Activated naive CD8-positive, alpha-beta T cell treated with anti-CD3 and anti-CD28 coated beads, Interleukin-2, amount 50 U/mL, for 24 hours (primary cell): ENCODE data around the gene SECTM1.

ENCODE experiments used
- ATAC-seq: fragments of 150-1000 bp; cut with Tn5 transposase; one replicate; pipeline ENCODE4 v1.10.0; 2021
- DNase-seq: peaks from one replicate; pipeline ENCODE4 v3.0.0; 2021
- H3K27ac Mint-ChIP-seq: one replicate; pipeline ENCODE4 v1.8.0; 2021; ENCODE audit warnings: mild to moderate bottlenecking, mixed read lengths
- H3K27me3 Mint-ChIP-seq: one replicate; pipeline ENCODE4 v1.8.0; 2021; ENCODE audit warnings: mixed read lengths
- H3K36me3 Mint-ChIP-seq: one replicate; pipeline ENCODE4 v1.8.0; 2021; ENCODE audit warnings: low read depth, mixed read lengths
- H3K4me1 Mint-ChIP-seq: one replicate; pipeline ENCODE4 v1.8.0; 2021; ENCODE audit warnings: mixed read lengths
- H3K4me3 Mint-ChIP-seq: one replicate; pipeline ENCODE4 v1.8.0; 2021; ENCODE audit warnings: mild to moderate bottlenecking, moderate library complexity, mixed read lengths
- H3K9me3 Mint-ChIP-seq: one replicate; pipeline ENCODE4 v1.8.0; 2021; ENCODE audit warnings: mixed read lengths

Gene SECTM1

GRCh38 chr17:82283208-82283749, 50.3 kb downstream of the SECTM1 start:
- DNase-seq (peak; percentile 72), ATAC-seq (peak; percentile 87)
- Mint-ChIP-seq H3K4me3 (peak overlapping the region; percentile 43), H3K9me3 (no peaks in the 10 kb centered on the region), H3K27me3 (no peaks in the 10 kb centered on the region), H3K4me1 (peaks cover 34% of the 10 kb centered on the region), H3K27ac (peak overlapping the region; percentile 11), H3K36me3 (no peaks in the 10 kb centered on the region)

GRCh38 chr17:82282239-82283207, 51.0 kb downstream of the SECTM1 start:
- no peaks in the 10 kb centered on the region for H3K9me3 Mint-ChIP-seq

DNA sequence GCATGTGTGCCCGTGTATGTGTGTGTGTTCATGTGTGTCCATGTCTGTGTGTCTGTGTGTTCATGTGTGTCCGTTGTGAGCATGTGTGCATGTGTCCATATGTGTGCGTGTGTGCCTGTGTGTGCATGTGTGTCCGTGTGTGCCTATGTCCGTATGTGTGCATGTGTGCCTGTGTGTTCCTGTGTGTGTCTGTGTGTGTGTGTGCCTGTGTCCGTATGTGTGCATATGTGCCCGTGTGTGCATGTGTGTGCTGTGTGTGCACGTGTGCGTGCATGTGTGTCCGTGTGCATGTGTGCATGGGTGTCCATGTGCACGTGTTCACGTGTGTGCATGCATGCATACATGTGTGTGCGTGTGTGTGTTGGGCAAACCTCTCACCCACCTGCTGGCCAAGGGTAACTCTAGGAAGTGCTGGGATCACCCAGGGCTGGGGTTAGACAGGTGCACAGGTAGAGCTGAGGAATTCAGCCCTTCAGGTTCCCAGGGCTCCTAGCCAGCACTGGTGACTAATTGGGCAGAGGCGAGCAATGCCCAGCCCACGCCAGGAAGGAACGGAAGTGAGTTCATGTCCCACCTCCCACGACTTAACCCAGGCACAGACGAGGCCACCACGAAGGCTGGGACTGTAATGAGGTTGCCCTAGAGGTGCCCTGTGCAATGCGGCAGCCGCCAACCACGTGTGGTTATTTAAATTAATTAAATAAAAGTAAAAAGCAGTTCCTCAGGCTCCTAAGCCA, 51.9 kb downstream of the SECTM1 start:
- Mint-ChIP-seq H3K4me1 (peaks cover 31% of the 10 kb centered on the region), H3K4me3 (no peak overlapping the region), H3K9me3 (no peaks in the 10 kb centered on the region), H3K27ac (peak overlapping the region; percentile 35), H3K36me3 (no peaks in the 10 kb centered on the region), H3K27me3 (no peaks in the 10 kb centered on the region)
- peak; percentile 85 for ATAC-seq
- DNase-seq, result peak; percentile 58

More at GRCh38 chr17:82282239-82283207, 51.0 kb downstream of the SECTM1 start:
- Mint-ChIP-seq H3K4me1 (peaks cover 31% of the 10 kb centered on the region), H3K27ac (peak overlapping the region; percentile 35), H3K27me3 (no peaks in the 10 kb centered on the region), H3K36me3 (no peaks in the 10 kb centered on the region), H3K4me3 (no peak overlapping the region)
- no peak for DNase-seq
- no peak for ATAC-seq

DNA sequence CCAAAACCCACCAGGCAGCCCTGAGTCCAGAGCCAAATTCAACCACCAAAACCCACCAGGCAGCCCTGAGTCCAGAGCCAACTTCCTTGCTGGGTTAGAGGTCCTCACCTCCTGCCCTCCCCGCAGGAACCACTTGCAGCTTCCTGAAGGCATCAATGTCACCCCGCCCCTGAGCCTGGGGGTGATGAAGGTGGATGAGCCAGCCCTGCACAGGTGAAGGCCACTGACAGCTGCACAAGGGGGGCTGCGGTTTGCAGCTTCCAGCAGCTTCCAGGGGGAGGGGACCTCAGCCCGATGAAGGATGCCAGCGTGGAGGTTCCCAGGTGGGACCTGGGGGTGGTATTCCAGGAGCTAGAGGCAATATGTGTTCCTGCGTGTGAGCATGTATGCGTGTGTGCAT, 52.5 kb downstream of the SECTM1 start:
- no peaks in the 10 kb centered on the region for H3K9me3 Mint-ChIP-seq
- H3K27ac Mint-ChIP-seq, result no peak overlapping the region
- H3K4me1 Mint-ChIP-seq, result peaks cover 31% of the 10 kb centered on the region
- no peak overlapping the region for H3K4me3 Mint-ChIP-seq
- H3K36me3 Mint-ChIP-seq, result no peaks in the 10 kb centered on the region
- DNase-seq, result no peak
- no peaks in the 10 kb centered on the region for H3K27me3 Mint-ChIP-seq
- no peak for ATAC-seq

DNA sequence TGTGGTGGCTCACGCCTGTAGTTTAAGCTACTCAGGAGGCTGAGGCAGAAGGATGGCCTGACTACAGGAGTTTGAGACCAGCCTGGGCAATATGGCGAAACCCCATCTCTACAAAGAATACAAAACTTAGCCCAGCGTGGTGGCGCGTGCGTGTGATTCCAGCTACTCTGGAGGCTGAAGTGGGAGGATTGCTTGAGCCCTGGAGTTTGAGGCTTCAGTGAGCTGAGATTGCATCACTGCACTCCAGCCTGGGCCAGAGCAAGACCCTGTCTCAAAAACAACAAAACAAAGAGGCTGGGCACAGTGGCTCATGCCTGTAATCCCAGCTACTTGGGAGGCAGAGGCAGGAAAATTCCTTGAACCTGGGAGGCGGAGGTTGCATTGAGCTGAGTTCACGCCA, 53.0 kb downstream of the SECTM1 start:
- no peak for DNase-seq
- Mint-ChIP-seq H3K4me3 (no peak overlapping the region), H3K27ac (no peak overlapping the region), H3K36me3 (no peaks in the 10 kb centered on the region), H3K4me1 (peaks cover 31% of the 10 kb centered on the region), H3K27me3 (no peaks in the 10 kb centered on the region), H3K9me3 (no peaks in the 10 kb centered on the region)
- no peak for ATAC-seq

- H3K9me3 Mint-ChIP-seq, result no peaks in the 10 kb centered on the region
- no peak overlapping the region for H3K4me3 Mint-ChIP-seq
- DNase-seq, result no peak
Observed at GRCh38 chr17:82278786-82279391, 54.7 kb downstream of the SECTM1 start.

GRCh38 chr17:82278308-82278707, 55.3 kb downstream of the SECTM1 start:
- no peak for ATAC-seq
- DNase-seq, result no peak
- Mint-ChIP-seq H3K4me1 (peaks cover 27% of the 10 kb centered on the region), H3K27me3 (no peaks in the 10 kb centered on the region), H3K9me3 (no peaks in the 10 kb centered on the region), H3K36me3 (no peaks in the 10 kb centered on the region), H3K27ac (no peak overlapping the region), H3K4me3 (no peak overlapping the region)

More at GRCh38 chr17:82278786-82279391, 54.7 kb downstream of the SECTM1 start:
- Mint-ChIP-seq H3K27me3 (no peaks in the 10 kb centered on the region), H3K4me1 (peaks cover 31% of the 10 kb centered on the region), H3K36me3 (no peaks in the 10 kb centered on the region), H3K27ac (no peak overlapping the region)
- no peak for ATAC-seq

- peaks cover 23% of the 10 kb centered on the region for H3K4me1 Mint-ChIP-seq
- ATAC-seq, result no peak
- H3K27ac Mint-ChIP-seq, result no peak overlapping the region
- no peak for DNase-seq
- H3K27me3 Mint-ChIP-seq, result no peaks in the 10 kb centered on the region
- H3K4me3 Mint-ChIP-seq, result no peak overlapping the region
- H3K36me3 Mint-ChIP-seq, result no peaks in the 10 kb centered on the region
- no peaks in the 10 kb centered on the region for H3K9me3 Mint-ChIP-seq
Observed at GRCh38 chr17:82277851-82278250, 55.7 kb downstream of the SECTM1 start.

- ATAC-seq, result no peak
- H3K4me1 Mint-ChIP-seq, result peaks cover 22% of the 10 kb centered on the region
- H3K4me3 Mint-ChIP-seq, result no peak overlapping the region
- no peaks in the 10 kb centered on the region for H3K27me3 Mint-ChIP-seq
- peaks cover 7% of the 10 kb centered on the region for H3K36me3 Mint-ChIP-seq
- no peaks in the 10 kb centered on the region for H3K9me3 Mint-ChIP-seq
- DNase-seq, result no peak
- no peak overlapping the region for H3K27ac Mint-ChIP-seq
Observed at GRCh38 chr17:82276938-82277337, 56.6 kb downstream of the SECTM1 start.

DNA sequence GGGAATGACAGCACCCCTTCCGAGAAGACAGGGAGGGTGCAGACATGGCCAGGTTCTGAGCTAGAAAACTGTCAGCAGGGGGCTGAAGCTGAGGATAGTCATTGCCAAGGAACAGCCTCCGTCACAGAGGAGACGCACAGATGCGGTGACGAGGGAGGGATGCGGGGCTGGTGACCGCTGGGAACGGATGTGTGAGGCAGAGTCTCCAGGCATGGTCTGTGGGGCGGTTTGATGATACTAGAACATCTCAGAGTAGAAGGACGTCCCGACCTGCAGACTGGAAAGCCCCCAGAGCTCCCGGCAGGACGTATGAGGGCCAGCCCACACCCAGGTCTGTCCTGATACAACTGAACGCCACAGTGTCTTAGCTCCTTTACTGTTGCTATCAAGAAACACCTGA, 58.2 kb downstream of the SECTM1 start:
- ATAC-seq, result no peak
- Mint-ChIP-seq H3K27me3 (no peaks in the 10 kb centered on the region), H3K4me1 (peaks cover 26% of the 10 kb centered on the region), H3K4me3 (no peak overlapping the region), H3K27ac (no peak overlapping the region), H3K36me3 (peaks cover 20% of the 10 kb centered on the region), H3K9me3 (no peaks in the 10 kb centered on the region)
- no peak for DNase-seq

DNA sequence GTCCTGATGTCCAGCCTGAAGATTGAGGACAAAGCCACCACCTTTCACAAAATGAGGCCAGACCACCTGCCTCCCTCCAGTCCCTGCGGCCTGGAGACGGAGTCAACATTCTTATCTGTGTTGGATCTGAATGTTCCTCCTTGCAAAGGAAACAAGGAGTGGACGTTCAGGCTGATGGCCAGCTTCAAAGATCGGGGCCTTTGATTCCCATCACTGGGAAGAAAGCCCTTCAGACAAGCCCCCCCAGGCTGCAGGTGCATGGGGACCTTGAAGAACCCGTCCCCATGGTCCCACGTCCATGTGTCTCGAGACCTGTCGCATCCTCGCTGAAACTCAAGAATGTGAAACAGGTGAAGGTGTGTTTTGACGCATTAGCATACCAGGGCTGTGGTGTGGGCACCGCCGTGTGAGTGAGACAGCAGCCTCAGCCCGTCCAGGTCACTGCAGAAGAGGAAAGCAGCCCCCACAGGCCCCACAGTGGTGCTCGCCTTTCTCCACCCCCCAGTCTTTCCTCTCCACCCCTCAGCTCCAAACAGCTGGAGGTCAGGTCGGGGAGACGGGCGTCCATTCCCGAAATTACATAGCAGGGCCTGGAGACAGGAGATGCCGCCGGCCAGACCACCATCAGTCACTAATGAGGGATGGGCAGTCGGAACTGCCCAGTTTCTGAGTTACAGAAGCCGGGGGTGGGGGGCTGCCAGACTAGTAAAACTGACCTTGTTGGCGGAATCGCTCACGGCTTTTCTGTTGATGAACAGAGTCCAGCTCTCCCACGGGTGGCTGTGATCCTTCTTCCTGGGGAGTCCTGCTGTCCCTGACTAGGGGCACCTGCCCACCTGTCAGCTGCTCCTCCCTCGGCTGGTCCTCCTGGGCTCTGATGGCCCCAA, 59.2 kb downstream of the SECTM1 start:
- Mint-ChIP-seq H3K36me3 (peaks cover 27% of the 10 kb centered on the region), H3K27ac (no peak overlapping the region), H3K9me3 (no peaks in the 10 kb centered on the region), H3K4me3 (peak overlapping the region; percentile 86), H3K27me3 (no peaks in the 10 kb centered on the region), H3K4me1 (peaks cover 35% of the 10 kb centered on the region)
- no peak for DNase-seq
- no peak for ATAC-seq

- no peaks in the 10 kb centered on the region for H3K27me3 Mint-ChIP-seq
- H3K4me1 Mint-ChIP-seq, result peaks cover 44% of the 10 kb centered on the region
- DNase-seq, result peak; percentile 96
- peaks cover 31% of the 10 kb centered on the region for H3K36me3 Mint-ChIP-seq
- ATAC-seq, result peak; percentile 86
- H3K9me3 Mint-ChIP-seq, result no peaks in the 10 kb centered on the region
- H3K4me3 Mint-ChIP-seq, result peak within 1 kb of the TSS; percentile 86
- H3K27ac Mint-ChIP-seq, result peak within 1 kb of the TSS; percentile 99
Observed at GRCh38 chr17:82273327-82274133, 60.0 kb downstream of the SECTM1 start, which contains the start of gene CSNK1D. TSS of gene CSNK1D (minus strand) at chr17:82273700. CDS start at chr17:82273381, 319 bp downstream.
